ENCODE measurements around the gene LRRC40. TPM values are rescaled to one million over a fixed set of nuclear protein-coding genes. Genes with fewer than 3 reads are reported as not detected.
A peak's percentile ranks its signal among the peaks of the same experiment; 100 is the strongest.
"Not testable (repeated sequence)": the region's sequence is repeated elsewhere in the genome, so short reads cannot be mapped to it uniquely, and the experiment has no call there.

The LRRC40 gene
- 10 to 100 TPM; 24.3 to 41.2 (median 27.7) TPM for polyA plus RNA-seq (ENCODE audit: insufficient read length in 4 of 4)

DNA sequence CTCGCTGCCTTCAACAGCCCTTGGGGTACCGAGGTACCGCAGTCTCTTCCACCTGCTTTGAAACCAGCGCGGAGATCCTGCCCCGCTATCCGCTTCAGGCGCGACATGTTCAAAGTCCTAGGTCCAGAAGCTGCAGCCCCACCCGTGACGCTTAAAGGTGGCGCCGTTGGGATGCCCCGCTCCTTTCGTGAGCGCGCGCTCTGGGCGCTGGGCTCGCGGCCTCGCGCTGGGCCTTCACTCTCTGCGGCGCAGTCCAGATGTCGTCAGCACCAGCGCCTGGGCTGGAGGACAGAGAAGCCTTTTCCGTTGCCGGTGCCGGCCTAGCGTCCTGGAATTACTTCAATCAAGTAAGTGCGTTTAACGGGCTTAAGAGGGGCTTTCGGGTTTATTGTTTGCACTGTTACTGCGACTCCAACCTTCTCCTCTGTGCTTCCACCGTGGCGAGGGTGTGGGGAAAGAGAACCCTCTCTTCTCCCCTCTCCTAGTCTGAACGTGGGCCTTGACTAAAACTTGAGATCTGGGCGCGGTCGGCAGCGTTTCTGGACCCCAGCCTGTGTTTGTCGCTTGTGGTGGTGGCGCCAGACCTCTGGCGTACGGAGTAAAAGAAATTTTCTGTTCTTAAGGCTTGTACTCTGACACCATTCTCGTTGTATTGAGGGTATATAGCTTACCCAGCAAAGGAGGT is at the start of gene LRRC40:
Gene LRRC40 (minus strand): TSS at position 146 of the 685 bp plus-strand sequence. CDS start 39 bp downstream, at position 107.
- peak; percentile 95 to 97 (median 96) for DNase-seq (ENCODE audit: low read depth in 4 of 4, low spot score in 3 of 4)

DNA sequence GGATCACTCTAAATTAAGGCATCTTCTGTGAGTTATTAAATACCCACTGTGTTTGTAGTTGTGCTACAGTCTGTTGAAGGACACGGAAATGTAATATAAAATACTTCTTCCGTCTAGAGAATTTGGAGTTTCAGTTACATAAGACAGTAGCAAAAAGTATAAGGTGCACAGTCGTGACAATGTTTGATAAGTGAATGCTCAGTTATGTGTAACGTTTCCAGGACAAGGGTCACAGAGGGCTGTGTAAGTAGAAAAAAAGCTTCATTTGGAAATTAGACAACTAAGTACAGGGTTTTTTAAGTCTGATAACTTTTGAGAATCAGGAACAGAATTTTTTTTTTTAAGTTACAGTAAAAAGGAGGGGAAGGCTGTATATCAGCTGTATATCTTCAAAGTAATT is 43.4 kb upstream of the LRRC40 start:
- no peak for DNase-seq (ENCODE audit: low read depth in 4 of 4, low spot score in 3 of 4)

DNA sequence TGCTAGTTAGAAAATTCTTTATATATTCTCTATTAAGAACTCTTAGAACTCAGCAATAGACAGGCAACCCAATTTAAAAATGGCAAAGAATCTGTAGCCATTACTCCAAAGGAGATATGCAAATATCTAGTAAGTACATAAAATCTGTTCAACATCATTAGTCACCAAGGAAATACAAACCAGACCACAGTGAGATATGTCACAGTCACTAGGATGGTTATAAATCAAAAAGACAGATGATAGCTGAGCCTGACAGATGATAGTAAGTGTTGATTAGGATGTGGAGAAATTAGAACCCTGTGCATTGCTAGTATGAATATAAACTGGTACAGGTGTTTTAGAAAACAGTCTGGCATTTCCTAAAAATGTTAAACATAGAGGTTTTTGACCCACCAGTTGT is 42.4 kb upstream of the LRRC40 start:
- no peak for DNase-seq (ENCODE audit: low read depth in 4 of 4, low spot score in 3 of 4)

DNA sequence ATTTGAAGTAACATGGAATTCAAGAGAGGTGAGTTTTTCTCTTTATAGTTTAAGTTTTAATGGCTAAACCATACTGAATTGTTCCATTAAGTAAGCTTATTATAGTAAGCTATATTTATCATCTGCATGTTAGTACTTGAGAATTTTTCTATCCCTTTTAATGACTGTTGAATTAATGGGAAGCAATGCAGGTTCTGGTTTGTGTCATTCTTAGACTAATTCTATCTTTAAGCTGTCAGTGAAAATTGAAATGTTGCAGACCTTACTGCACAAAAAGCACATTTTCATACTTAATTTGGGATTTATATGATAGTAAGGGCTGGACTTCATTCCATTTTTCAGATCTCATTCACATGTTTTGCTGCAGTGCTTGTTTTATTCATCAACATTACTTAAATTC is 41.7 kb upstream of the LRRC40 start:
- DNase-seq (ENCODE audit: low read depth in 4 of 4, low spot score in 3 of 4): no peak

DNA sequence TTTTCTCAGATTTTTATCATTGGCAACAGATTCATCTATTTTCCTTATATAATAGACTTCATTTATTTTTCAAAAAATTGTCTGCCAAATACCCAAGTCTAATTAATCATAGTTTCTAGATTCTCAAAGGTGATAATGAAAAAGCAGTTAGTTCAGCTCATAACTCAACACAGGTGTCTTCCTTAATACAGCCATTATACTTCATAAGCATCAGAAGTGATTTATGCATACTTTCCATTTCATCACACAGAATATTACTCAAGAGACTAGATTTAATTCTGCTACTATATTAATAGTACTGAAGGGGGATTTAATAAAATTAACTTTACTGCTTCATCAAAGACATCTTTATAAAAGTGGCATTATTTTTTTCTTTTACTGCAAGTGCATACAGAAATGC is 34.6 kb upstream of the LRRC40 start:
- no peak for DNase-seq (ENCODE audit: low read depth in 4 of 4, low spot score in 3 of 4)

DNA sequence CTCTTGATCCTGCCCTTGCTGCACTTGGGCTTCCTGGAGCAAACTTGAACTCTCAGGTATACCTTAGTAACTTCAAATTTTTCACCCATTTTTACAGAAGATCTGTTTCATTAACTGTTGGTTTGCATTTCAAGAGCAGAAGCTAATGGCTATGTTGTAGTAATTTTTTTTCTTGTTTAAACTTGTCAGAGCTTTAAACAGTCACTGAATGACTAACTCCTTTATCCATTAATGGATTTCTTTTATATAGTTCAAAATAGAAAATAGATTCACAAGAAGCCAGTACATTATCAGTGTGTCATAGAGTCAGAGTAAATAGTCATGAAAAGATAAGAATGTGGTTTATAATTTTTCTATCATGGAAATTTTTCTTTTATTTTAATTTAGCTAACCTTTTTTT is 29.4 kb upstream of the LRRC40 start:
- DNase-seq (ENCODE audit: low read depth in 4 of 4, low spot score in 3 of 4): no peak

DNA sequence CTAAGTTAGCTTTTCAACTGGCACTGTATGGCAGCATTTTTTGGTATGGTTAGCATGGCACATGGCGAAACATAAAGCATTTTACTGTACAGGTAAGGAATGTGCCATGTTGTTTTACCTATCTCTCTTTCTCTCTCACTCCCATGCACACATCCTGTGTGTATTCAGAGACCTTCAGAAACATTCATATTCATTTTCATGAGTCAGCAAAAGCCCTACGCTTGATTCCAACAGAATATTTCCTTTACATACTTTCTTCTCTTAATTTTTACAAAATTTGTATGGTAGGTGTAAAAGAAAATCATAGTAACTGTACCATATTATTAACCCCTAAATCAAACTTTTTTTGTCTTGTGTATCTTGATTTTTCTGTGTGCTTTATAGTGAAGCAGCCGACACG is 26.1 kb upstream of the LRRC40 start:
- no peak for DNase-seq (ENCODE audit: low read depth in 4 of 4, low spot score in 3 of 4)

DNA sequence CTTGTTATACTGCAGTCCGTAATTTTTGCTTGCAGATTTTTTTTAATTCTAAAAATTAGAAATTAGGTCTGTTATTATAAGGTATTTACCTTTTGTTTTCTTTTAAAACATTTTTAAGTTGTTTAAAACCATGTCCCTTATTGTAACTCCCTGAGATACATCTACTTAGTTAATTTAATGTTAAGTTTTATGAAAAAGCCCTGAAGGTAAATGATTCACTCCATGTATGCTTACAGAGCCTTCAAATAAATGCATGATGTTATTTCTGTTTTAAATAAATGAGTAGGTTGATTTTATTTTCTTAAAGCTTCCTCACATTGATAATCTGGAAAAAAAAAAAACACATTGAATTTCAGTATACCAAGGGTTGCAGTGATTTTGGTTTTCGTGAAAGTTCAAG is 23.3 kb upstream of the LRRC40 start:
- DNase-seq (ENCODE audit: low read depth in 4 of 4, low spot score in 3 of 4): no peak

DNA sequence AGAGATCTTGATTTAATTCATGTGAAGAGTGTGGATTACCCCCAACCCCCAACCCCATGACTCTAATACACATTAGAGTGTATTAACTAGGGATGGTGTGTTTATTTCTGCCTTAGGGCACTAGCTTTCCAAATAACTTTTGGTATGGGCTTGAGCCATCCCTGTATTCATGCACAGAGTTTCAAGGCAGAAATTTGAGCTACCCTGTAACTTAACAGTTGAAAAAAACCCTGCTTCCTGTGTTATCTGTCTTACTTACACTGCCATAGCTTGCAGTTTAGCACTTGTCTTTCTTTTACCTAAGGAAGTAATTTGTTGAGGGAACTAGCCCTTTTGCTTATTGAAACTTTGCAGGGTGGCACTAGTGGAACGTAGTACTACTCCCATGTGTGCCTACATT is 22.1 kb upstream of the LRRC40 start:
- DNase-seq (ENCODE audit: low read depth in 4 of 4, low spot score in 3 of 4): no peak

DNA sequence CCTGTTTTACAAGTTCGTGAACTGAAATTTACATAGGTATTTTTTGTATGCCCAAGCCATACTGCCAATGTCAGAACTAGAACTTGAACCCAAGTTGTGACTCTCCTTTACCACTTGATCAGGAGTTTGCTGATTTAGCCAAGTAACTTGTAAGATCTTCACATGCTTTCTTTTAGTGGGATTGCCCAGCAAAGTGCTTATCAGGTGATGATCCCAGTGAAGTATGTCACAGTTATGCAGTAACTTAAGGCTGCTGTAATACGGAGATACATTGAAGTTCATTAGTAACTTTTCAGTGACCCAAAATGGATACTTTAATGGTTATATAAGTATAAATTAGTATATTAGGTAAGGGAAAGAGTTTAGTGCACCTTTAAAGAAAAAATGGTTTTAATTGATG is 19.6 kb upstream of the LRRC40 start:
- DNase-seq (ENCODE audit: low read depth in 4 of 4, low spot score in 3 of 4): no peak

DNA sequence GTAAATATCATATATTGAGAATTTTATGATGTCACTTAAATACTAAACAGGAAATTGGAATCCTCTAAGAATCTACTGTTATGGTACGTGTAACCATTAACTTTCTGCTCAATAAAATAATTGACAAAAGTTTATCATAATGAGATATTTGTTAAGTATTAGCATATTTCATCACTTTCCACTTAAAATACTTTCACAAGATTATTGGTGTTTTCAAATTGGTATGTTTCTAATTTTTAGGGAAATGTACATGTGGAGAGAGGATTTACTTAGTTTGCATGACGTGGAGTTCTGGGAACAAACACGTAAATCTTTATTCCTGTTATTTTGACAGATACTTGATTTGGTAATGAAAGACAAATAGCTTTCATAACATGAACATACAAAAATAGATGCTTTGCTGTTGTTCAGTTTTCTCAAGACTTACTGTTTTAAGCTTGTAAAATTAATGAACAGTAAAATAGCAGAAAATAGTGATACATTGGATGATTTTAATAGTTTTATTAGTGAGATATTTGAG is 17.4 kb upstream of the LRRC40 start:
- no peak for DNase-seq (ENCODE audit: low read depth in 4 of 4, low spot score in 3 of 4)

DNA sequence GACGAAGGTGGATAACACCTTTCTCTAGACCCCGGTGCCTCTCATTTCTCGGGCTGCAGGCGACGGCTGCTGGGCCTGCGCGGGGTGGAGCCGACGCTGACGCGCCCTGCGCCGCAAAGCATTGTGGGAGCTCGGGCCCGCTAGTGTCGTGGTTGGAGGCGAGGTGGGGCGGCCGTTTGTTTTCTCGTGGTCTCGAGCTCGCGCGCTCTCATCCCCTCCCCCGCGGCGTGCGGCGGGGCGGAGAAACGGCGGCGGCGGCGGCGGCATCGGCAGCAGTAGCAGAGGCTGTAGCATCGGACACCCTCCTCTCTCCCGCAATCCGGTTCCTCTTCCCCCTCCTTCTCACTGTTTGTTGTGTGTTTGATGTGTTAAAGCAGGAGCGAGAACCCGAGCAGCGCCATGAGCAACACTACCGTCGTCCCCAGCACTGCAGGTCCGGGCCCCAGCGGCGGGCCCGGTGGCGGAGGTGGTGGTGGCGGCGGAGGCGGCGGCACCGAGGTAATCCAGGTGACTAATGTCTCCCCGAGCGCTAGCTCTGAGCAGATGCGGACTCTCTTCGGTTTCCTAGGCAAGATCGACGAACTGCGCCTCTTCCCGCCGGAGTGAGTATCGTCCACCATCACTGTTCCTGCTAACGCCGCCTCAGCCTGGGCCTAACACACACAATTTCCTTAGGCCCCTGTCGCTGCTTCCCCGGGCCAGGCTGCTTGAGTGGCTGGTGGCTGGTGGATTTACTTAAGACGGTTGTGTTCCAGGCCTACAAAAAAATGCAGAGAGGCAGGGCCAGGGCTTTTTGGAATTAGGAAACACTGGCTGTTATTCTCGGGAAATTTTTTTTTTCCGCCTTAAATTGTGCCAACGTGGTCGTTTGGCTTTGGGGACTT is 16.1 kb upstream of the LRRC40 start, which contains the start of gene SRSF11:
Gene SRSF11 (plus strand): TSS at position 143 of the 884 bp plus-strand sequence. CDS start 257 bp downstream, at position 400.
- DNase-seq (ENCODE audit: low read depth in 4 of 4, low spot score in 3 of 4): peak; percentile 85 to 92 (median 88)

DNA sequence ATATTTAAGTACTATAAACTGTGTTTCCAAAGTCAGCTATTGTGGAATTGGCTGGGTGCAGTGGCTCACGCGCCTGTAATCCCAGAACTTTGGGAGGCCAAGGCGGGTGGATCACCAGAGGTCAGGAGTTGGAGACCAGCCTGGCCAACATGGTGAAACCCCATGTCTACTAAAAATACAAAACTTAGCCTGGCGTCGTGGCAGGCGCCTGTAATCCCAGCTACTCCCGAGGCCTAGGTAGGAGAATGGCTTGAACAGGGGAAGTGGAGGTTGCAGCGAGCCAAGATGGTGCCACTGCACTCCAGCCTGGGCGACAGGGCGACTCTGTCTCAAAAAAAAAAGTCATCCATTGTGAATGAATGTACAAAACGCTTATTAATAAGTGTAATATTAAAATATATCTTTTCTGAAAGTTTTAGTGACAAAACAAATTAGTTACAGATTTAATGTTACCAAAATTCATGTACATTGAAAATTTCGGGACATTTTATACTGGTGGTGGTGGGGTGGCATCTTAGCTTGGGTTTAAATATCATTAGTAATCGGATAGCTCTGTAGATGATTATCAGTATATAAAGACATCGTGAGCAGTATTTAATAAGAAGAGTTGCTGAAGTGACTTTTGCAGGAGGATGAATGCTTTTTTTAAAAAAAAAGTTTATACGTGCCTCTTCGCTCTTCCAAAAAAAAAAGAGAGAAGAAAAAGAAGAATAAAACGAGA is 15.3 kb upstream of the LRRC40 start:
- DNase-seq (ENCODE audit: low read depth in 4 of 4, low spot score in 3 of 4): no peak

DNA sequence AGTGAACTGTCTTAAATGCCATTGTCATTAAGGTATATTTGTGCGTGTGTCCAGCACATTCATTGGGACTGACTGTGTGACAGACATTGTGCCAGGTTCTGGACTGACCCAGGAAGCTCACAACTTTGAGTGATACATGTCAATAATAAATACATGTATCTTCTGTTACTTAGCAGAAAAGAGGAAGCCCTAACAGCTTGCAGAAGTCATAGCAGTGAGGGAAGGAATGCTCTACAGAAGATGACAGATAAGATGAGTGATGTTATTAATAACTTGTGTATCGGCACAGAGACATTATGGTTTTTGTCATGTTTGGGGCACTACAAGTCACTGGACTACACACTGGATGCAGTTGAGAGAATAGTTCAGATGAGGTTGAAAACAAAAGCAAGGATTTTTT is 14.6 kb upstream of the LRRC40 start:
- no peak for DNase-seq (ENCODE audit: low read depth in 4 of 4, low spot score in 3 of 4)

DNA sequence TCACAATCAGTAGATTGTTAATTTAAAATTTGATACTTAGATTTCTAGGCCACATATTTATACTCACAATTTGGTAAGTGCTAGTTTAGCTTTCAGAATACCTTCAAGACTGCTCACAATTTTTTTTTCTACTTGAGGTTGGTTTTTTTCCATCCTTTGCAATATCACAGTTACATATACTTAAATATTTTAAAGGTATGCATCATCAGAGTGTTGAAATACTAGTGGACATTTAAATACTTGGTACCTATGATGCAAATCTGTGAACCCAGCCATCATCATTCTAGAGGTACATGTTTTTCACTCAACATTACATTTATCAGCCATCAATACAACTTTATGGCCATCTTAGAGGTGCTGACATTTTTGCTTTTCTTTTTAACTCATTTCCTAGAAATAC is 6.2 kb upstream of the LRRC40 start:
- DNase-seq (ENCODE audit: low read depth in 4 of 4, low spot score in 3 of 4): no peak

DNA sequence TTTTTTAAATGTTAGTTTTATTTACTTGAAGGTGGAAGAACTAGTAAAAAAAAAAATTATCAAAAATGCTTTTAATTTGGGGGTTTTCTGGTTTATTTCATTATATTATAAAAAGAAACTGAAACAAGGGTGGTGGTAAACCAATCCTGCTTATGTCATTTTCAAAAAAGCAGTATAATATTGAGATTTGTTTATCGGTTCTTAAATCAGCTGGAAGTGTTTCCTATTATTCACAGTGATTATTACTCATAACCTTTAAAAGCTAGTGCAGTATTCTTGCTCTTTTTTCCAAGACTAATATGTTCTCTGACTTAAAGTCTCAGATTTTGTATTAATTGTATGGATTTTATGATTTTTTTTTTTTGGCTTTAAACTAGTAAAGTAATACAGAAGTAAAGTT is 5.4 kb upstream of the LRRC40 start:
- DNase-seq (ENCODE audit: low read depth in 4 of 4, low spot score in 3 of 4): no peak

DNA sequence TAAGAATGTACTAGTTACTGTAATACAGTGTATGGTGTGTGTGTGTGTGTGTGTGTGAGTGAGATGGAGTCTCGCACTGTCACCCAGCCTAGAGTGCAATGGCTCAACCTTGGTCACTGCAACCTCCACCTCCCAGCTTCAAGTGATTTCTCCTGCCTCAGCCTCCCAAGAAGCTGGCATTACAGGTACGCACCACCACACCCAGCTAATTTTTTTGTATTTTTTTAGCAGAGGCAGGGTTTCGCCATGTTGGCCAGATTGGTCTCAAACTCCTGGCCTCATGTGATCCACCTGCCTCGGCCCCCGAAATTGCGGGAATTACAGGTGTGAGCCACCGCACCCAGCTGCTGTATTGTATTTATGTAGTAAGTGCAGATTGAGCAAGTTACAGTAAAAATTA is 2.9 kb upstream of the LRRC40 start:
- no peak for DNase-seq (ENCODE audit: low read depth in 4 of 4, low spot score in 3 of 4)

DNA sequence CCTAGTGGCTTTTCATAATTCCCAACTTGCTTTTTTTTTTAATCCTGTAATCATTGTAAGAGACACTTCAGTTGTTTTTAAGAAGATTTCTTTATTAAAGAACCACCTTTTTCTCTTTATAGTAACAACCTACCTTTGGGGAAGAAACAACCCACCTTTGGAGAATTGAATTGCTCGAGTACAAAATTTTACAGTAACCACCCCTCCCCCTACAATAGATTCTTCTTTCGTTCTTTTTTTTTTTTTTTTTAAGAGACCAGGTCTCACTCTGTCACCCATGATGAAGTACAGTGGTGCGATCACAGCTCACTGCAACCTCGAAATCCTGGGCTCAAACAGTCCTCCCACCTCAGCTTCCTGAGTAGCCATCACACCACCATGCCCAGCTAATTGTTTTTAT is 2.1 kb upstream of the LRRC40 start:
- no peak for DNase-seq (ENCODE audit: low read depth in 4 of 4, low spot score in 3 of 4)

DNA sequence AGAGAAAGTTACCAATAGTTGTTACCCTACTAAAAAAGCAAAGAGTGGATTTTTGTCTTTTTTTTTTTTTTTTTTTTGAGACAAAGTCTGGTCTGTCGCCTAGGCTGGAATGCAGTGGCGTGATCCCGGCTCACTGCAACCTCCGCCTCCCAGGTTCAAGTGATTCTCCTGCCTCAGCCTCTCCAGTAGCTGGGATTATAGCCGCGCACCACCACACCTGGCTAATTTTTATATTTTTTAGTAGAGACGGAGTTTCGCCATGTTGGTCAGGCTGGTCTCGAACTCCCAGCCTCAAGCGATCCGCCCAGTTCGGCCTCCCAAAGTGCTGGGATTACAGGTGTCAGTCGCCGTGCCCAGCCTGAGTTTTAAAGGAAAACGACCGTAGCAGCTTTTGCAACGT is 1.5 kb upstream of the LRRC40 start:
- DNase-seq (ENCODE audit: low read depth in 4 of 4, low spot score in 3 of 4): not testable (repeated sequence)

DNA sequence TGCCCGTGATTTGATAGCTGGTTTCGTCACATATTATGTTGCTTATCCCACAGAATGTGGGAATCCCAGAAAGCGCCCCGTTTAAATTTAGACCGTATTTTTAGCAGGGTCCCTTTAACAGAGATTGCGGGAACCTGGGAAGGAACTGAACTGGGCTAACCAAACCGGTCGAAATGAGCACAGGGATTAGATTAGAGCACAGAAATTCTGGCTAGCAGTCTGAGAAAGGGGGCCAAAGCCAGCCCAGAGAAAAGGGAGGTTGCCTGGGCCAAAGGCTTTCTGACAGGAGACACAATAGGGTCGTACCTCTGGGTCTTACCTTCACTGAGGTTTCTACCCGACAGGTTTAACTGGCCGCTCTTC is 327 bp downstream of the LRRC40 start:
- no peak for DNase-seq (ENCODE audit: low read depth in 4 of 4, low spot score in 3 of 4)

DNA sequence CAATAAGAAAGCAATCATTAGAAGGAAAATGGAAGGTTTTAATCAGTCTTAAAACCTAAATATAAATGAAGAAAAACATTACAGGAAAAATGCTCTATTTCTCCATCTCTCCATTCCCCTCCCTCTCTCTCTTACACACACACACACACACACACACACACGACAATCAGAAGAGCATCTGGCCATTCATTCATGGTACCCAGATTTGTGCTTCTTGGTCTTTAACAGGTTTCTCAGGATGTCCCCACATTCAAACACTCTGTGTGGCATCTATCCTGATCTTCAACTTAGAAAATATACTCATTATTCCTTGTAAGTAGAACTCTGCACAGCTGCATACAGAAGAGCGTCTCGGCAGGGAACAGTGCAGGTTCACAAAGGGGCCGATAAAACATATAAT is 779 bp downstream of the LRRC40 start:
- DNase-seq (ENCODE audit: low read depth in 4 of 4, low spot score in 3 of 4): no peak

All from left renal pelvis (tissue), 4 donors.